ENCODE measurements around the gene ZNF862.

DNA sequence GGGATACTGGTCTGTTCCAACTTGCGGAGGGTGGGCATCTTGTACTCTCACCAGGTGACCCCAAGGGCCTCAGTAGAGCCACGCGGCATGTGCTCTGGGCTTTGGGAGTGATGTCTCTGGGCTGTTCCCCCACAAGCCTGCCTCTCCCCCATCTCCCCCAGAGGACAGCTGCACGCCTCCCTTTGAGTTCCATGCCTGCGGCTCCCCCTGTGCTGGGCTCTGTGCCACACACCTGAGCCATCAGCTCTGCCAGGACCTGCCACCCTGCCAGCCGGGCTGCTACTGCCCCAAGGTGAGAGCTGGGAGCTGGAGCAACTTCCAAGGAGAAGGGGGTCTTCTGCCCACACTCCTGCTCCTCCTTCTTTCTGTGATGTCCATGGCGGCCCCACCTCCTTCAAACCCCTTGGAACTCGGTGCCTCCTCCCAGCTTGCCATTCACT lies 15.0 kb upstream of the ZNF862 start:
- TF ChIP-seq, protein P1, sequence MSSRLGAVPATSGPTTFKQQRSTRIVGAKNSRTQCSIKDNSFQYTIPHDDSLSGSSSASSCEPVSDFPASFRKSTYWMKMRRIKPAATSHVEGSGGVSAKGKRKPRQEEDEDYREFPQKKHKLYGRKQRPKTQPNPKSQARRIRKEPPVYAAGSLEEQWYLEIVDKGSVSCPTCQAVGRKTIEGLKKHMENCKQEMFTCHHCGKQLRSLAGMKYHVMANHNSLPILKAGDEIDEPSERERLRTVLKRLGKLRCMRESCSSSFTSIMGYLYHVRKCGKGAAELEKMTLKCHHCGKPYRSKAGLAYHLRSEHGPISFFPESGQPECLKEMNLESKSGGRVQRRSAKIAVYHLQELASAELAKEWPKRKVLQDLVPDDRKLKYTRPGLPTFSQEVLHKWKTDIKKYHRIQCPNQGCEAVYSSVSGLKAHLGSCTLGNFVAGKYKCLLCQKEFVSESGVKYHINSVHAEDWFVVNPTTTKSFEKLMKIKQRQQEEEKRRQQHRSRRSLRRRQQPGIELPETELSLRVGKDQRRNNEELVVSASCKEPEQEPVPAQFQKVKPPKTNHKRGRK (CRISPR knock-in tag; IDR thresholded peaks at IDR 0.05; ENCODE audit: borderline replicate concordance) = no peak
- TF ChIP-seq, protein P2, sequence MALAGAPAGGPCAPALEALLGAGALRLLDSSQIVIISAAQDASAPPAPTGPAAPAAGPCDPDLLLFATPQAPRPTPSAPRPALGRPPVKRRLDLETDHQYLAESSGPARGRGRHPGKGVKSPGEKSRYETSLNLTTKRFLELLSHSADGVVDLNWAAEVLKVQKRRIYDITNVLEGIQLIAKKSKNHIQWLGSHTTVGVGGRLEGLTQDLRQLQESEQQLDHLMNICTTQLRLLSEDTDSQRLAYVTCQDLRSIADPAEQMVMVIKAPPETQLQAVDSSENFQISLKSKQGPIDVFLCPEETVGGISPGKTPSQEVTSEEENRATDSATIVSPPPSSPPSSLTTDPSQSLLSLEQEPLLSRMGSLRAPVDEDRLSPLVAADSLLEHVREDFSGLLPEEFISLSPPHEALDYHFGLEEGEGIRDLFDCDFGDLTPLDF (CRISPR knock-in tag; IDR thresholded peaks at IDR 0.05) = no peak
- TF ChIP-seq, protein P3, sequence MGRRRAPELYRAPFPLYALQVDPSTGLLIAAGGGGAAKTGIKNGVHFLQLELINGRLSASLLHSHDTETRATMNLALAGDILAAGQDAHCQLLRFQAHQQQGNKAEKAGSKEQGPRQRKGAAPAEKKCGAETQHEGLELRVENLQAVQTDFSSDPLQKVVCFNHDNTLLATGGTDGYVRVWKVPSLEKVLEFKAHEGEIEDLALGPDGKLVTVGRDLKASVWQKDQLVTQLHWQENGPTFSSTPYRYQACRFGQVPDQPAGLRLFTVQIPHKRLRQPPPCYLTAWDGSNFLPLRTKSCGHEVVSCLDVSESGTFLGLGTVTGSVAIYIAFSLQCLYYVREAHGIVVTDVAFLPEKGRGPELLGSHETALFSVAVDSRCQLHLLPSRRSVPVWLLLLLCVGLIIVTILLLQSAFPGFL (CRISPR knock-in tag; IDR thresholded peaks at IDR 0.05; ENCODE audit: borderline replicate concordance) = no peak
- TF ChIP-seq RELA (CRISPR knock-in tag; IDR thresholded peaks at IDR 0.05; ENCODE audit: borderline replicate concordance) (no peak), ESRRA (CRISPR knock-in tag; IDR thresholded peaks at IDR 0.05; ENCODE audit: borderline replicate concordance) (no peak), NFATC4 (CRISPR knock-in tag; IDR thresholded peaks at IDR 0.05) (no peak), NFYB (CRISPR knock-in tag; conservative IDR thresholded peaks at IDR 0.05; ENCODE audit: low read depth) (no peak), JUN (CRISPR knock-in tag; IDR thresholded peaks at IDR 0.05) (no peak), SP1 (CRISPR knock-in tag; conservative IDR thresholded peaks at IDR 0.05) (no peak)
- TF ChIP-seq, protein P4, sequence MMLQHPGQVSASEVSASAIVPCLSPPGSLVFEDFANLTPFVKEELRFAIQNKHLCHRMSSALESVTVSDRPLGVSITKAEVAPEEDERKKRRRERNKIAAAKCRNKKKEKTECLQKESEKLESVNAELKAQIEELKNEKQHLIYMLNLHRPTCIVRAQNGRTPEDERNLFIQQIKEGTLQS (CRISPR knock-in tag; conservative IDR thresholded peaks at IDR 0.05) = no peak
- TF ChIP-seq, protein P5, sequence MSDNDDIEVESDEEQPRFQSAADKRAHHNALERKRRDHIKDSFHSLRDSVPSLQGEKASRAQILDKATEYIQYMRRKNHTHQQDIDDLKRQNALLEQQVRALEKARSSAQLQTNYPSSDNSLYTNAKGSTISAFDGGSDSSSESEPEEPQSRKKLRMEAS (CRISPR knock-in tag; IDR thresholded peaks at IDR 0.05) = no peak
- TF ChIP-seq, protein P6, sequence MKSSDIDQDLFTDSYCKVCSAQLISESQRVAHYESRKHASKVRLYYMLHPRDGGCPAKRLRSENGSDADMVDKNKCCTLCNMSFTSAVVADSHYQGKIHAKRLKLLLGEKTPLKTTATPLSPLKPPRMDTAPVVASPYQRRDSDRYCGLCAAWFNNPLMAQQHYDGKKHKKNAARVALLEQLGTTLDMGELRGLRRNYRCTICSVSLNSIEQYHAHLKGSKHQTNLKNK (CRISPR knock-in tag; IDR thresholded peaks at IDR 0.05) = no peak
